GM12878 (cell line): Measurements from ENCODE around the gene TECTA. TPM values are rescaled to one million over a fixed set of nuclear protein-coding genes. Genes with fewer than 3 reads are reported as not detected.

Experiments
- ATAC-seq: fragments of 200-7000 bp; cut with Tn5 transposase; 3 replicates; pipeline ENCODE4 v1.9.1; 2020; ENCODE audit warnings: mild to moderate bottlenecking, moderate library complexity
- BruUV-seq: library from RNA; stranded (reverse); fragments of 400-500 nt; replicated peaks from 2 replicates; lab custom pipeline; 2021; lab: Mats Ljungman, UMichigan
- CTCF ChIA-PET: fragments of 300-600 bp; sonication (Branson Sonifier 250); formaldehyde crosslinking; extraction: SDS; loops from one replicate; lab custom pipeline; 2021; ENCODE audit warnings: inconsistent platforms; lab: Yijun Ruan, JAX
- POLR2A ChIA-PET: fragments of 350-600 bp; formaldehyde crosslinking; extraction: SDS; loops from one replicate; lab custom pipeline; 2021; ENCODE audit warnings: inconsistent platforms; lab: Charles Lee
- RAD21 ChIA-PET: fragments of 300-600 bp; sonication (Branson Sonifier 250); formaldehyde crosslinking; loops from one replicate; lab custom pipeline; 2023; ENCODE audit warnings: antibody characterized with exemption; ENCODE audit not compliant: unreplicated experiment; lab: Charles Lee
- SMC1A ChIA-PET: fragments of 300-600 bp; sonication (Branson Sonifier 250); formaldehyde crosslinking; loops from one replicate; lab custom pipeline; 2023; ENCODE audit not compliant: unreplicated experiment, uncharacterized antibody; lab: Charles Lee
- DNase-seq: peaks from one replicate; pipeline ENCODE4 v3.0.0-alpha.2; 2011; ENCODE audit warnings: low read depth, low spot score
- FAIRE-seq: peaks from 3 replicates; lab custom pipeline; 2011; peaks lifted over from hg19 to GRCh38; lab: Jason Lieb, UNC
- H2AFZ ChIP-seq: 2 replicates; pipeline ENCODE4 v1.6.0; 2011; ENCODE audit warnings: low read depth, low read length, control low read depth; ENCODE audit not compliant: control insufficient read depth
- H3K27ac ChIP-seq: 2 replicates; pipeline ENCODE4 v1.5.1; 2011; ENCODE audit warnings: control low read depth; ENCODE audit not compliant: control insufficient read depth, insufficient read depth
- H3K27me3 ChIP-seq, 2 experiments: replicated peaks in 1 of 2; 2 replicates each; pipeline versions ENCODE4 v1.6.0 to v1.6.1; 2011; ENCODE audit warnings: low read length in 1 of 2; ENCODE audit not compliant: control insufficient read depth in 2 of 2, insufficient read depth in 2 of 2
- H3K36me3 ChIP-seq, 2 experiments: 2 replicates each; pipeline ENCODE4 v1.5.1; 2011; ENCODE audit warnings: low read length in 1 of 2; ENCODE audit not compliant: control insufficient read depth in 2 of 2, insufficient read depth in 2 of 2
- H3K4me1 ChIP-seq: 2 replicates; pipeline ENCODE4 v1.6.1; 2011; ENCODE audit warnings: mild to moderate bottlenecking, low read length, moderate library complexity, mixed read lengths; ENCODE audit not compliant: control insufficient read depth, insufficient read depth
- H3K4me2 ChIP-seq: 2 replicates; pipeline ENCODE4 v1.6.0; 2011; ENCODE audit warnings: control low read depth; ENCODE audit not compliant: control insufficient read depth, insufficient read depth
- H3K4me3 ChIP-seq: fragments of 200-600 bp; sonication (generic); 2 replicates; pipeline ENCODE4 v1.5.1; 2016
- H3K79me2 ChIP-seq: 2 replicates; pipeline ENCODE4 v1.6.0; 2011; ENCODE audit warnings: low read length; ENCODE audit not compliant: control insufficient read depth, insufficient read depth
- H3K9ac ChIP-seq: 2 replicates; pipeline ENCODE4 v1.8.0; 2011; ENCODE audit warnings: low read length, control low read depth, mixed read lengths; ENCODE audit not compliant: control insufficient read depth, insufficient read depth
- H3K9me3 ChIP-seq: replicated peaks from 3 replicates; pipeline ENCODE4 v1.5.1; 2011; ENCODE audit warnings: mild to moderate bottlenecking, low read length; ENCODE audit not compliant: control insufficient read depth, insufficient read depth
- H4K20me1 ChIP-seq: 2 replicates; pipeline ENCODE4 v1.6.0; 2011; ENCODE audit not compliant: control insufficient read depth, insufficient read depth
- ATF7 ChIP-seq: fragments of 450-650 bp; IDR thresholded peaks from 2 replicates; pipeline ENCODE4 v1.6.1; 2016; ENCODE audit warnings: low read depth, mild to moderate bottlenecking
- BCL11A ChIP-seq: IDR thresholded peaks from 2 replicates; pipeline ENCODE4 v1.6.1; 2011; ENCODE audit warnings: low read depth, low read length
- CREM ChIP-seq: IDR thresholded peaks from 2 replicates; pipeline ENCODE4 v1.6.1; 2014; ENCODE audit warnings: antibody characterized with exemption, low read depth
- EGR1 ChIP-seq, 2 experiments: IDR thresholded peaks; 1 replicate in 1 of 2; 2 replicates in 1 of 2; pipeline ENCODE4 v1.6.1; 2011 to 2012; ENCODE audit warnings: low read depth in 2 of 2, low read length in 2 of 2, borderline replicate concordance in 1 of 2, mild to moderate bottlenecking in 1 of 2, moderate library complexity in 1 of 2
- LARP7 ChIP-seq: fragments of 450-650 bp; IDR thresholded peaks from 2 replicates; pipeline ENCODE4 v1.6.1; 2017; ENCODE audit warnings: mild to moderate bottlenecking
- NFYB ChIP-seq: IDR thresholded peaks from 2 replicates; pipeline ENCODE4 v1.6.1; 2011; ENCODE audit warnings: low read depth, mild to moderate bottlenecking, low read length, improper control_type of control experiment, moderate library complexity; ENCODE audit not compliant: insufficient read depth
- SREBF1 ChIP-seq: IDR thresholded peaks from 2 replicates; pipeline ENCODE4 v1.6.1; 2012; ENCODE audit warnings: mild to moderate bottlenecking, low read length
- TBL1XR1 ChIP-seq: IDR thresholded peaks from 2 replicates; pipeline ENCODE4 v1.6.1; 2012; ENCODE audit warnings: low read depth, low read length, improper control_type of control experiment
- ZNF384 ChIP-seq: IDR thresholded peaks from 2 replicates; pipeline ENCODE4 v1.6.1; 2012; ENCODE audit warnings: low read depth, mild to moderate bottlenecking, low read length, improper control_type of control experiment, borderline replicate concordance
- ZNF622 ChIP-seq: fragments of 450-650 bp; IDR thresholded peaks from 2 replicates; pipeline ENCODE4 v1.6.1; 2017; ENCODE audit warnings: mild to moderate bottlenecking, inconsistent platforms
- WGBS: methylation state at CpG from one replicate; pipeline ENCODE4 v1.1.6; 2016; ENCODE audit warnings: low lambda C conversion rate; ENCODE audit not compliant: insufficient replicate concordance, insufficient coverage; ENCODE audit errors: missing lambda C conversion rate; 5-methylcytosine and 5-hydroxymethylcytosine counted together
- in situ Hi-C: fragments of 300-500 bp; cut with MboI; formaldehyde crosslinking; loops from 9 replicates; pipeline ENCODE4 v1.14.3; 2018; ENCODE audit warnings: mixed read lengths
- intact Hi-C: fragments of 100-400 bp; cut with micrococcal nuclease; formaldehyde crosslinking; loops from one replicate; pipeline ENCODE4 v1.14.2; 2022; ENCODE audit not compliant: unreplicated experiment
- polyA plus RNA-seq, 11 experiments: library from polyadenylated mRNA; depleted of rRNA in 4 of 11; unstranded in 6 of 11; stranded (reverse) in 5 of 11; fragments of >200 nt; fragmentation: Nextera tagmentation in 4 of 11; fragmentation: Illumina TruSeq in 1 of 11; extraction: Ambion mirVana in 4 of 11; extraction: Trizol in 1 of 11; gene quantifications; 1 replicate in 1 of 11; 2 replicates in 10 of 11; pipeline versions ENCODE4 v1.2.1 to v1.2.3, GENCODE V29; 2011 to 2016; ENCODE audit warnings: inconsistent platforms in 2 of 11, missing spikeins in 2 of 11, low read depth in 1 of 11
- total RNA-seq, 4 experiments: library from RNA; depleted of rRNA in 3 of 4; stranded (reverse); fragments of >200 nt in 3 of 4; fragmentation: Illumina TruSeq in 1 of 4; extraction: Trizol in 1 of 4; gene quantifications; 2 replicates each; pipeline versions ENCODE4 v1.2.1 to v1.2.3, GENCODE V29; 2013 to 2021
- TF ChIP-seq, protein P1 (sequence below): fragments of 450-650 bp; IDR thresholded peaks from 2 replicates; pipeline ENCODE4 v1.6.1; 2016; ENCODE audit warnings: mild to moderate bottlenecking, moderate library complexity, borderline replicate concordance

The TECTA gene
- total and polyA plus RNA-seq, 10 of the 15 experiments (the other 5 are each of a cell fraction or from before 2014, with no cell fraction given) = under 0.01 to 0.14 (median 0.05) TPM; not detected in 1

DNA sequence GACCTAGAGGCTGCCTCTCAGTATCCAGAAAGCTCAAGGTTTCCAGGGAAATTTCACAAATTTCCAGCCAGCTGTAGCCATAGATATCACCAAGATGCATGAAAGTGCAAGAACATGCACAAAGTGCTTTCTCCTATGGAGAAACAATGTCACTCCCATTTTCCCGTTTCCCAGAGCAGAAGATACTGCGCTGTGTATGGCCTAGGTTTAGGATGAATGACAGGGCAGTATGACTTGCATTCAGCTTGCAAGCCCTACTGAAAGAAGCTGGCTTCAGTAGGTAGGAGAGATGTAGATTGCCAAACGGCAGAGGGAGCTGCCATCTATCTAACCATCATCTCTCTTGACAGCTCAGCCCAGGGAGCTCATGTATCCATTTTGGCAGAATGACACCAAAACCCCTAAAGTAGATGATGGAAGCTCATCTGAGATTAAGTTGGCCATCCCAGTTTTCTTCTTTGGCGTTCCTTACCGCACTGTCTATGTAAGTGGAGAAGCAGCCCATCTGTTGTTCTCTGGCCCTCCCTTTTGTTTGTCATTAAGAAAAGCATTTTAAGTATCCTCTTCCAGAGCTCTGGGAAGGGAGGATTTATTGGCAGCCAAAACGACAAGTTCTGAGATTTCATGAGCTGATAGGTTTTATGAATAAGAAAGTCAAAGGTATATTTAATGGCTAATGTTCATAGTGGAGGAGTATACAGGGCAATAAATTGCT is 4.6 kb downstream of the TECTA start:
- no peak overlapping the region for H3K4me2 ChIP-seq
- no peak for ATAC-seq
- no peaks in the 10 kb centered on the region for H3K4me1 ChIP-seq
- ChIA-PET CTCF (interaction anchor here (0.8 to 1.4 kb wide), 7 partner anchors 10 to 473 kb away, joined by 3 to 9 read pairs (median 3); no protein-coding TSS in a partner anchor), RAD21 (interaction anchor here (1.3 kb wide), 1 partner anchor 47 kb away, joined by 3 read pairs; no protein-coding TSS in a partner anchor), POLR2A (interaction anchor here (0.6 kb wide), 1 partner anchor 90 kb away, joined by 3 read pairs; no protein-coding TSS in a partner anchor), SMC1A (interaction anchor here (0.7 to 1.7 kb wide), 3 partner anchors 39 to 71 kb away, joined by 3 to 6 read pairs (median 4); no protein-coding TSS in a partner anchor)
- H3K9me3 ChIP-seq = no peaks in the 10 kb centered on the region
- DNase-seq = no peak
- 53% methylated on average over 6 of the region's 6 CpGs for WGBS
- H3K9ac ChIP-seq = no peak overlapping the region
- intact Hi-C loops (loop anchor here (5.0 kb wide), 1 partner anchor 87 kb away; no protein-coding TSS in a partner anchor), in situ Hi-C loops (no loop called here)
- FAIRE-seq = no peak
- no peak overlapping the region for H2AFZ ChIP-seq
- no peaks in the 10 kb centered on the region; the same call in 1 of the 2 replicates for H4K20me1 ChIP-seq
- H3K27ac ChIP-seq = no peak overlapping the region
- BruUV-seq = no TSS peak
- TF ChIP-seq SREBF1 (no peak), TBL1XR1 (no peak), EGR1 (IDR thresholded peaks at IDR 0.05; ENCODE audit: borderline replicate concordance in 1 of 2, low read depth in 2 of 2, low read length in 2 of 2) (no peak), ATF7 (no peak), ZNF384 (no peak), NFYB (no peak), ZNF622 (no peak), LARP7 (no peak), BCL11A (no peak), CREM (no peak)
- TF ChIP-seq, protein P1, sequence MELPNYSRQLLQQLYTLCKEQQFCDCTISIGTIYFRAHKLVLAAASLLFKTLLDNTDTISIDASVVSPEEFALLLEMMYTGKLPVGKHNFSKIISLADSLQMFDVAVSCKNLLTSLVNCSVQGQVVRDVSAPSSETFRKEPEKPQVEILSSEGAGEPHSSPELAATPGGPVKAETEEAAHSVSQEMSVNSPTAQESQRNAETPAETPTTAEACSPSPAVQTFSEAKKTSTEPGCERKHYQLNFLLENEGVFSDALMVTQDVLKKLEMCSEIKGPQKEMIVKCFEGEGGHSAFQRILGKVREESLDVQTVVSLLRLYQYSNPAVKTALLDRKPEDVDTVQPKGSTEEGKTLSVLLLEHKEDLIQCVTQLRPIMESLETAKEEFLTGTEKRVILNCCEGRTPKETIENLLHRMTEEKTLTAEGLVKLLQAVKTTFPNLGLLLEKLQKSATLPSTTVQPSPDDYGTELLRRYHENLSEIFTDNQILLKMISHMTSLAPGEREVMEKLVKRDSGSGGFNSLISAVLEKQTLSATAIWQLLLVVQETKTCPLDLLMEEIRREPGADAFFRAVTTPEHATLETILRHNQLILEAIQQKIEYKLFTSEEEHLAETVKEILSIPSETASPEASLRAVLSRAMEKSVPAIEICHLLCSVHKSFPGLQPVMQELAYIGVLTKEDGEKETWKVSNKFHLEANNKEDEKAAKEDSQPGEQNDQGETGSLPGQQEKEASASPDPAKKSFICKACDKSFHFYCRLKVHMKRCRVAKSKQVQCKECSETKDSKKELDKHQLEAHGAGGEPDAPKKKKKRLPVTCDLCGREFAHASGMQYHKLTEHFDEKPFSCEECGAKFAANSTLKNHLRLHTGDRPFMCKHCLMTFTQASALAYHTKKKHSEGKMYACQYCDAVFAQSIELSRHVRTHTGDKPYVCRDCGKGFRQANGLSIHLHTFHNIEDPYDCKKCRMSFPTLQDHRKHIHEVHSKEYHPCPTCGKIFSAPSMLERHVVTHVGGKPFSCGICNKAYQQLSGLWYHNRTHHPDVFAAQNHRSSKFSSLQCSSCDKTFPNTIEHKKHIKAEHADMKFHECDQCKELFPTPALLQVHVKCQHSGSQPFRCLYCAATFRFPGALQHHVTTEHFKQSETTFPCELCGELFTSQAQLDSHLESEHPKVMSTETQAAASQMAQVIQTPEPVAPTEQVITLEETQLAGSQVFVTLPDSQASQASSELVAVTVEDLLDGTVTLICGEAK = no peak
- no peak overlapping the region for H3K4me3 ChIP-seq
- H3K79me2 ChIP-seq = no peaks in the 10 kb centered on the region
- no peaks in the 10 kb centered on the region; a peak in 1 of 4 replicates for H3K27me3 ChIP-seq
- H3K36me3 ChIP-seq = no peaks in the 10 kb centered on the region
